Neural crest cell (in vitro differentiated cells): ENCODE results near the gene SLC43A1. TPM values are rescaled to one million over a fixed set of nuclear protein-coding genes. Genes with fewer than 3 reads are reported as not detected.

Source experiments
- DNase-seq: peaks from one replicate; pipeline ENCODE4 v3.0.0; 2021; ENCODE audit warnings: low read depth, mixed read lengths, low spot score
- H3K27ac Mint-ChIP-seq: one replicate; pipeline ENCODE4 v1.8.0; 2021; ENCODE audit warnings: mild to moderate bottlenecking, mixed read lengths; ENCODE audit not compliant: unreplicated experiment
- H3K27me3 Mint-ChIP-seq: 2 replicates; pipeline ENCODE4 v1.8.0; 2021; ENCODE audit warnings: low read depth, mild to moderate bottlenecking, mixed read lengths
- H3K36me3 Mint-ChIP-seq: 2 replicates; pipeline ENCODE4 v1.8.0; 2021; ENCODE audit warnings: low read depth, mild to moderate bottlenecking, mixed read lengths
- H3K4me1 Mint-ChIP-seq: 2 replicates; pipeline ENCODE4 v1.8.0; 2021; ENCODE audit warnings: mixed read lengths
- H3K4me3 Mint-ChIP-seq: one replicate; pipeline ENCODE4 v1.8.0; 2021; ENCODE audit warnings: mild to moderate bottlenecking, mixed read lengths
- H3K9me3 Mint-ChIP-seq: 2 replicates; pipeline ENCODE4 v1.8.0; 2021; ENCODE audit warnings: mixed read lengths
- CTCF ChIP-seq: fragments of 200-600 bp; sonication (generic); conservative IDR thresholded peaks from 2 replicates; pipeline ENCODE4 v1.5.0; 2021; ENCODE audit warnings: antibody characterized with exemption, mild to moderate bottlenecking
- total RNA-seq: library from RNA; stranded (reverse); gene quantifications from 2 replicates; pipeline ENCODE4 v1.2.1, GENCODE V29; 2021

The SLC43A1 gene
- total RNA-seq, 1 donor from 2014 or later: 4.5 TPM

GRCh38 chr11:57501953-57502352, 13.5 kb downstream of the SLC43A1 start:
- TF ChIP-seq CTCF: no peak
- no peak overlapping the region for H3K4me3 Mint-ChIP-seq
- no peaks in the 10 kb centered on the region for H3K9me3 Mint-ChIP-seq
- peak overlapping the region; percentile 62 for H3K27ac Mint-ChIP-seq
- no peaks in the 10 kb centered on the region for H3K36me3 Mint-ChIP-seq
- DNase-seq: no peak
- peaks cover 5% of the 10 kb centered on the region for H3K27me3 Mint-ChIP-seq
- H3K4me1 Mint-ChIP-seq: peaks cover 11% of the 10 kb centered on the region

GRCh38 chr11:57500926-57501325, 14.6 kb downstream of the SLC43A1 start:
- H3K9me3 Mint-ChIP-seq: no peaks in the 10 kb centered on the region
- H3K27ac Mint-ChIP-seq: no peak overlapping the region
- TF ChIP-seq CTCF: no peak
- no peaks in the 10 kb centered on the region for H3K36me3 Mint-ChIP-seq
- H3K4me3 Mint-ChIP-seq: no peak overlapping the region
- DNase-seq: no peak
- H3K4me1 Mint-ChIP-seq: peaks cover 11% of the 10 kb centered on the region
- H3K27me3 Mint-ChIP-seq: peaks cover 5% of the 10 kb centered on the region

- no peak for DNase-seq
- Mint-ChIP-seq H3K9me3 (no peaks in the 10 kb centered on the region), H3K27ac (no peak overlapping the region), H3K27me3 (peaks cover 5% of the 10 kb centered on the region), H3K36me3 (no peaks in the 10 kb centered on the region), H3K4me3 (peak overlapping the region; percentile 50), H3K4me1 (peaks cover 11% of the 10 kb centered on the region)
- no peak for TF ChIP-seq CTCF
Measured at GRCh38 chr11:57500515-57500914, 15.0 kb downstream of the SLC43A1 start.

GRCh38 chr11:57499983-57500461, 15.5 kb downstream of the SLC43A1 start:
- H3K9me3 Mint-ChIP-seq: no peaks in the 10 kb centered on the region
- peaks cover 5% of the 10 kb centered on the region for H3K27me3 Mint-ChIP-seq
- H3K4me1 Mint-ChIP-seq: peaks cover 11% of the 10 kb centered on the region
- peak overlapping the region; percentile 50 for H3K4me3 Mint-ChIP-seq
- peak overlapping the region; percentile 89 for H3K27ac Mint-ChIP-seq
- no peak for TF ChIP-seq CTCF
- no peak for DNase-seq
- H3K36me3 Mint-ChIP-seq: no peaks in the 10 kb centered on the region

- Mint-ChIP-seq H3K4me1 (peaks cover 11% of the 10 kb centered on the region), H3K27ac (no peak overlapping the region), H3K36me3 (no peaks in the 10 kb centered on the region), H3K9me3 (no peaks in the 10 kb centered on the region), H3K4me3 (peak overlapping the region; percentile 50), H3K27me3 (peaks cover 5% of the 10 kb centered on the region)
- DNase-seq: peak; percentile 93
- TF ChIP-seq CTCF: no peak
Measured at GRCh38 chr11:57499413-57499982, 16.0 kb downstream of the SLC43A1 start.
